ENCODE data around the gene CFAP45.
A peak's percentile ranks its signal among the peaks of the same experiment; 100 is the strongest.

Gene CFAP45

GRCh38 chr1:159873530-159874143 lies 26.3 kb downstream of the CFAP45 start:
- DNase-seq, result no peak

DNA sequence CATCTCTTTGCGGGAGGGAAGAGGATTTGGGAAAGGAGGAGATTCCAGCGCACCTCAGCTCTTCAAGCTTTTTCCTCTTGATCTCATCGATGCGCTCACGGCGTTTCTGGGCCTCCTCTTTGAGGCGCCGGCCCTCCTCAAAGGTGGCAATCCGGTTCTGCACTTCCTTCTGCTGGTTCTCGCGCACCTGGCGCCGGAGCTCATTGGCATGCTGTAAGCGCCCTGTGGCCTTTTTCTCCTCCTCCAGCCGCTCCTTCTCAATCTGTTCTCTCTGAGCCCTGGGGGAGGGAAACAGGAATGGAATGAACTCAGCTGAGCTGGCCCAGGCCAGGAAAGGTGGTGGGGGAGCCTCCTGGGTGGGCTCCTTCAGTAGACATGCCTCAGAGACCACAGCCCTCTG lies 27.1 kb downstream of the CFAP45 start:
- DNase-seq, result no peak

GRCh38 chr1:159870704-159871103 lies 29.3 kb downstream of the CFAP45 start:
- DNase-seq, result no peak

GRCh38 chr1:159869607-159870006 lies 30.4 kb downstream of the CFAP45 start:
- no peak for DNase-seq

- DNase-seq, result no peak
These were observed 30.8 kb downstream of the CFAP45 start for GRCh38 chr1:159869173-159869572.

DNA sequence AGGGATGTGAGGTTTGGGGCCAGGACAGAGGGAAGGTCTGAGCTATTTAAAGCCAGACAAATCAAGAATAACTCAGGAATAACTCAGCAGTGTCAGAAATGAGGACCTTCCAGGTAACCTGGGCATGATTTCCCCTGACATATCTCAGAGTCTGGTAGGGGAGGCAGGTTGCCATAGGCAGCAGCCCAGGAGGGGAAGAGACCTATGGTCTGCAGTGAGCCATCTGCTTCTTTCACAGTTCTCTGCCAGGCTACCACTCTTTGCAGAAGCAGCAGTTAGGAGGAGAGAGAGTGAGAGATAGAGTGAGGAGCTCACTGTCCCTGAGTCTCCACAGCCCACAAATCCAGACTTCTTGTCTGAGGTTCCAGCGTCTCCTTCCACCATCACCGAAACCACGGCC lies 31.2 kb downstream of the CFAP45 start:
- no peak for DNase-seq

- no peak for DNase-seq
These were observed 32.3 kb downstream of the CFAP45 start for GRCh38 chr1:159867664-159868026.

GRCh38 chr1:159866905-159867663 lies 32.9 kb downstream of the CFAP45 start:
- DNase-seq, result no peak

- no peak for DNase-seq
These were observed 33.9 kb downstream of the CFAP45 start for GRCh38 chr1:159866066-159866465.

- DNase-seq, result no peak
These were observed 35.7 kb downstream of the CFAP45 start for GRCh38 chr1:159864262-159864661.

GRCh38 chr1:159862557-159862956 lies 37.4 kb downstream of the CFAP45 start, which contains the start of gene VSIG8:
Gene VSIG8 (minus strand): TSS chr1:159862657. CDS start chr1:159862521, 136 bp downstream.
- no peak for DNase-seq

GRCh38 chr1:159862031-159862430 lies 37.9 kb downstream of the CFAP45 start:
- no peak for DNase-seq

DNA sequence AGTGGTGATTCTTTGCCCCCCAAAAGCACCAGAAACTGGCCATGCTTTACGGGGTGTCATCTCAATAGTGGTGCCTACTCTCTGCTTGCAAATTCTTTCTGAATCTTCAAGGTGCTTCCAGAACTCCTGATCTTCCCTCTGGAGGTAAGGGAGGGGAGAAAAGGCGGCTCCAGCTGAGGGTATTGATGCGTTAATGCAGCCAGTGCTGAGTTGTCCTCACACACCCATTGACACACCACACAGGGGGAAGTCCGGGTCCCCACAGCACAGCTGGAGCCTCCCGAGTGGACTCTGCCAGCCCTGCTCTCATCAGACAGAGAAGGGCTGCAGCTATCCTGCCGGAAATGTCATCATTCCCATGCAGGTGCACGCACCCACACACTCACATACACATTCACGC lies 38.7 kb downstream of the CFAP45 start:
- DNase-seq, result no peak

DNA sequence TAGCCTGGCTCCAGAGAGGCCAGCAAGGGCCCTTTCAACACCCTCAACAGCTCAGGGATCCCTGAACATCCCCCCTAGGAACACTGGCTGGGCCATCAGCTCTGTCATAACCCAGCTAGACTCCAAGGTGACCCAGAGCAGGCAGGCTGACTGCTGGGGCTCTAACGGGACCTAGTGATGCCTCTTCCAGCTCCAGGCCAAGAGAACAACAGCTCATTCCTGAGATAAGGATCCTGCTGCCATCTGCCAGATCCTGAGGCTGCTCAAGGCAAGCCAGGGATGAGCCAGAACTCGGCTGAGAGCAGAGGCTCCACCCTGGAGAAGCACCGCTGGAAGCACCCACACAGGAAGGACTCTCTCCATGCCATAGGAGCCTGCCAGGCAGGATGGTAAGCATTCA lies 39.5 kb downstream of the CFAP45 start:
- DNase-seq, result no peak

DNA sequence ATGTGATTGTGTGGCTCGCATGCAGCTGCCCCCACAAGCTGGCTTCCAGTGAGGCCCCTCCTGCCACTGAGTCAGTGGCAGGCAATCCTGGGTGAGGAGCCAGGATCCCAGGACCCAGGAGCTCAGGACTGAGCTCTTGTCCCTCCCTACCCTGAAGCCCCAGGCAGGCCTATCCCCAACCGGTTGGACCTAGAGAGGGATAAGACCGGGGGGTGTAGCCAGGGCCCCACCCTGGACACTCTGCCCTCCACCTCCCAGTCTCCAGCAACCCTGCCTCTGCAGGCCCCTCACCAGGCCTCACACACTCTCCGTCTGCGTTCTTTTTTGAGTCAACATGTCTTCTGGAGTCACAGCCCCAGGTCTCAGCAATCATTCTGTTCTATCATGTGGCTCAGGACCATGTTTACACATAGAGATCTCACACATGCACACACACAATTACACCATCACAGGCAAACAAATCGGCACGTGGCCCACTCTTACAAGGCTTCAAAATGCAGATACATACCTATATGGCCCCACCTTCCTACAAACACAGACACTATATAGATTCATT lies 40.1 kb downstream of the CFAP45 start:
- no peak for DNase-seq

GRCh38 chr1:159857889-159858288 lies 42.1 kb downstream of the CFAP45 start:
- no peak for DNase-seq

GRCh38 chr1:159856576-159856975 lies 43.4 kb downstream of the CFAP45 start:
- no peak for DNase-seq

GRCh38 chr1:159855709-159856108 lies 44.3 kb downstream of the CFAP45 start:
- DNase-seq, result no peak

- DNase-seq, result peak; percentile 76
These were observed 45.2 kb downstream of the CFAP45 start for GRCh38 chr1:159854693-159855192.

DNA sequence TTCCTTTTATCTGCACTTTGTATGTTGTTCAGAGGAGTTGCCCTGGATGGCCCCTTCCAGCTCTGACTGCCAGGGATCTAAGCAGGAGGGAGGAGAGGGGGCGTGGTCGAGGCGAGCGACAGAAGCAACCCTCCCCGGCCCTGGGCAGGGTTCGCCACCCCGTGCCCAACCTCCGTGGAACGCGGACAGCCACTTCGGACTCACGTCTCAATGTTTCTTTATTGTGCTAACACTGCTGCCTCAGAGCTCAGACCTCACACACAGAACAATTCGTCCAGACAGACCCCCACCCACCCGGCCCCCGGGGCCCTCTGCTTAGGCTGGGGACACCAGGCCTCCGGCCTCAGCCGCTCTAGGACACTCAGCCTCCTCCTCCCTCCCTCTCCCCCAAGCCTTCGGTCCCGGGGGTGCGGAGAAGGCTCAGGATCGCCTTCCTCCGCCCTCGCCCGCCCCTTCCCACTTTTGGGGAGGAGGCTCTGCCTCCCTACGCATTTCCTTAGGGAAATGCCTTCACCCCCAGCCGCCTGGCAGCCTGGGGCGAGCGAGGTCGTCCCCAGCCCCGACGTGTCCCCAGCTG lies 45.8 kb downstream of the CFAP45 start:
- peak; percentile 19 for DNase-seq

- no peak for DNase-seq
These were observed 46.4 kb downstream of the CFAP45 start for GRCh38 chr1:159853417-159854115.

DNA sequence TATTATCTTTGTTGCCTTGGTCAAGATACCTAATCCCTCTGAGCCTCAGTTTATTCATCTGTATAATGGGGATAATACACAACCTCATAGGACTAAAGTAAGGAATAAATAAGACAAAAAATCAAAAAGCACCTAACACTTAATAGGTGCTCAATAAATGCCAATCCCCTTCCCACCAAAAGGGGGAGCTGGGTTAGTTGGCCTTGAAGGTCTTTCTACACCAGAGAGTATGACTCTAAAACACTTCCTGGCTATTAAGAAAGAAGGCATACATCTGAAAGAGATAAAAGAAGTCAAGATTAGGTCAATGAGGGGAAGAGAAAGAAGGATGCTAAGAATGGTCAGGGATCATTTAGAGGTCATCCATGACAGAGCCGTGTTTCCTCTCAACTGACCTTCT lies 48.6 kb downstream of the CFAP45 start:
- DNase-seq, result no peak
